OCI-LY1 (cell line): ENCODE data around the gene SLC12A4.

Experiments used
- H2AFZ ChIP-seq: fragments of 200-600 bp; sonication (generic), shearing (Covaris generic); 2 replicates; pipeline ENCODE4 v1.6.0; 2014; ENCODE audit warnings: antibody characterized with exemption, mild to moderate bottlenecking, low read length
- H3F3A ChIP-seq: fragments of 200-600 bp; sonication (generic), shearing (Covaris generic); 2 replicates; pipeline ENCODE4 v1.6.0; 2014; ENCODE audit warnings: mild to moderate bottlenecking, antibody characterized with exemption, low read length, moderate library complexity; ENCODE audit not compliant: insufficient read depth
- H3K27ac ChIP-seq: fragments of 200-600 bp; sonication (generic); 2 replicates; pipeline ENCODE4 v1.5.1; 2014; ENCODE audit warnings: low read length, mixed run types, mild to moderate bottlenecking, low read depth; ENCODE audit not compliant: poor library complexity, severe bottlenecking
- H3K27me3 ChIP-seq: fragments of 200-600 bp; sonication (generic); 2 replicates; pipeline ENCODE4 v1.6.0; 2014; ENCODE audit warnings: antibody characterized with exemption, mild to moderate bottlenecking, low read length, moderate library complexity; ENCODE audit not compliant: insufficient read depth
- H3K36me3 ChIP-seq: fragments of 200-600 bp; sonication (generic); 2 replicates; pipeline ENCODE4 v1.6.1; 2014; ENCODE audit warnings: mild to moderate bottlenecking, antibody characterized with exemption, low read length, moderate library complexity, mixed read lengths; ENCODE audit not compliant: insufficient read depth
- H3K4me1 ChIP-seq: fragments of 200-600 bp; sonication (generic); 2 replicates; pipeline ENCODE4 v1.5.1; 2014; ENCODE audit warnings: mild to moderate bottlenecking, low read length, moderate library complexity; ENCODE audit not compliant: insufficient read depth, severe bottlenecking
- H3K4me2 ChIP-seq: fragments of 200-600 bp; sonication (generic), shearing (Covaris generic); 2 replicates; pipeline ENCODE4 v1.6.1; 2014; ENCODE audit warnings: low read length
- H3K4me3 ChIP-seq: fragments of 200-600 bp; sonication (generic); 2 replicates; pipeline ENCODE4 v1.5.1; 2014; ENCODE audit warnings: low read length, low read depth, mild to moderate bottlenecking, mixed read lengths; ENCODE audit not compliant: poor library complexity, severe bottlenecking
- H3K79me2 ChIP-seq: fragments of 200-600 bp; shearing (Covaris generic); 2 replicates; pipeline ENCODE4 v1.6.1; 2016; ENCODE audit warnings: mixed run types, low read length, mixed read lengths; ENCODE audit not compliant: insufficient read depth
- H3K9ac ChIP-seq: fragments of 200-600 bp; sonication (generic), shearing (Covaris generic); 2 replicates; pipeline ENCODE4 v1.6.1; 2014; ENCODE audit warnings: mild to moderate bottlenecking, low read length, mixed read lengths
- H3K9me2 ChIP-seq: fragments of 200-600 bp; sonication (generic), shearing (Covaris generic); 2 replicates; pipeline ENCODE4 v1.6.1; 2014; ENCODE audit warnings: low read depth, mild to moderate bottlenecking, low read length, mixed read lengths
- H3K9me3 ChIP-seq: fragments of 200-600 bp; shearing (Covaris generic); 2 replicates; pipeline ENCODE4 v1.6.1; 2014; ENCODE audit warnings: low read length, mixed read lengths
- H4K20me1 ChIP-seq: fragments of 200-600 bp; sonication (generic), shearing (Covaris generic); 2 replicates; pipeline ENCODE4 v1.6.0; 2016; ENCODE audit warnings: mild to moderate bottlenecking, low read length; ENCODE audit not compliant: insufficient read depth
- EZH2 ChIP-seq: fragments of 200-600 bp; sonication (generic), shearing (Covaris generic); IDR thresholded peaks from 2 replicates; pipeline ENCODE4 v1.8.0; 2017; ENCODE audit warnings: borderline replicate concordance, mixed run types, mild to moderate bottlenecking, antibody characterized with exemption, low read length, moderate library complexity, mixed read lengths
- TF ChIP-seq, protein P1 (sequence below): fragments of 200-600 bp; sonication (generic), shearing (Covaris generic); IDR thresholded peaks from 2 replicates; pipeline ENCODE4 v1.5.1; 2017; ENCODE audit warnings: mild to moderate bottlenecking, antibody characterized with exemption, low read length, moderate library complexity, mixed read lengths

The SLC12A4 gene

DNA sequence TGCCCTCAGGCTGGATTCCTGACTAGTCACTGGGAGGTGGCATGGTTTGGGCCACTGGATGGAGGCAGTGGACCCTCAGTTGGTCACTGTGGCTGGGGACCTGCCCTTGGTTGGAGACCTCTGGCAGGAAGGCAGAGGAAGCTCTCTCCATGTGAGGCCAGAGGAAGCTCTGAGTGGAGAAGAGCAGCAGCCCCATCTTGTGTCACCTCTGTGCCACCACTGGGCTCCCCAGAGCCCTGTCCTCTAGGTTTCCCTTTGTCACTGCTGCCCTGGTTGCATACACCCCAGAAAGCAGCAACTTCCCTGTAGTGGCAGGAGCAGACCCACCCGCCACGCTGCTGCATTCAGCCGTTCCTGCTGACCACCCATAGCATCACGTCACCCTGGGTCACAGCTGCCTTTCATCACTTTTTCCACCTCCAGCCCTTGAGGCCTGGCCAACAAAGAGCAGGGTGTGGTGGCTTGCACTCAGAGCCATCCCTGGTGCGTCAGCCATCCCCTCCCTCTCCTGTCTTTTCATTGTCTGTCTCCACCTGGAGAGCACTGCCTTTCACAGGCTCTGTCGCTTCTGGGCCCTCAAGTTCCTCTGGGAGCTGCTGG is 48.7 kb downstream of the SLC12A4 start:
- Histone ChIP-seq H3F3A (no peaks in the 10 kb centered on the region), H3K27me3 (no peaks in the 10 kb centered on the region), H3K27ac (no peak overlapping the region), H3K9ac (no peak overlapping the region), H3K4me2 (no peak overlapping the region), H3K36me3 (peaks cover 8% of the 10 kb centered on the region; the same call in 1 of the 2 replicates), H3K9me2 (no peaks in the 10 kb centered on the region), H3K9me3 (no peaks in the 10 kb centered on the region), H2AFZ (no peak overlapping the region), H3K4me1 (no peaks in the 10 kb centered on the region), H4K20me1 (no peaks in the 10 kb centered on the region), H3K79me2 (no peaks in the 10 kb centered on the region), H3K4me3 (no peak overlapping the region)
- TF ChIP-seq, protein P1, sequence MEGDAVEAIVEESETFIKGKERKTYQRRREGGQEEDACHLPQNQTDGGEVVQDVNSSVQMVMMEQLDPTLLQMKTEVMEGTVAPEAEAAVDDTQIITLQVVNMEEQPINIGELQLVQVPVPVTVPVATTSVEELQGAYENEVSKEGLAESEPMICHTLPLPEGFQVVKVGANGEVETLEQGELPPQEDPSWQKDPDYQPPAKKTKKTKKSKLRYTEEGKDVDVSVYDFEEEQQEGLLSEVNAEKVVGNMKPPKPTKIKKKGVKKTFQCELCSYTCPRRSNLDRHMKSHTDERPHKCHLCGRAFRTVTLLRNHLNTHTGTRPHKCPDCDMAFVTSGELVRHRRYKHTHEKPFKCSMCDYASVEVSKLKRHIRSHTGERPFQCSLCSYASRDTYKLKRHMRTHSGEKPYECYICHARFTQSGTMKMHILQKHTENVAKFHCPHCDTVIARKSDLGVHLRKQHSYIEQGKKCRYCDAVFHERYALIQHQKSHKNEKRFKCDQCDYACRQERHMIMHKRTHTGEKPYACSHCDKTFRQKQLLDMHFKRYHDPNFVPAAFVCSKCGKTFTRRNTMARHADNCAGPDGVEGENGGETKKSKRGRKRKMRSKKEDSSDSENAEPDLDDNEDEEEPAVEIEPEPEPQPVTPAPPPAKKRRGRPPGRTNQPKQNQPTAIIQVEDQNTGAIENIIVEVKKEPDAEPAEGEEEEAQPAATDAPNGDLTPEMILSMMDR: no peak; the same call in 1 of the 2 replicates
- TF ChIP-seq EZH2: no peak

DNA sequence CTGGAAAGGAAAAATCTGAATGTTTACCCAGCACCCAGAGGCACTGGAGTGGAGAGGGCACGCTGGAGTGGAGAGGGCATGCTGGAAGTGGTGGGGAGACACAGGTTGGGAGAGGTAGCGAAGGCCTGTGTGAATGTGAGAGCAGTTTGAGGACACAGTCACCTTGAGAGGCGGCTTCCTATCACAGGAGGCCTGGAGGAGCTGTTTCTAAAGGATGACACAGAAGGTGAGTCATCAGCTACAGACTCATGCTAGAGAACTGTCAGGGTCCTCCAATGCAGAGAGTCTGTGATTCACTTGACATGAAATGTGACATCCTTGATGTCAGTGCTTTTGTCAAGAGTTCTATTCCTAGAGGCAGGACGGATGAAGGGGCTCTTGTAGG is 50.6 kb downstream of the SLC12A4 start:
- TF ChIP-seq, protein P1: no peak
- TF ChIP-seq EZH2: no peak
- no peak overlapping the region for H2AFZ ChIP-seq
- no peaks in the 10 kb centered on the region for H4K20me1 ChIP-seq
- H3K27ac ChIP-seq: peak overlapping the region; percentile 6
- no peak overlapping the region for H3K4me2 ChIP-seq
- H3K27me3 ChIP-seq: no peaks in the 10 kb centered on the region
- H3K4me1 ChIP-seq: no peaks in the 10 kb centered on the region
- no peaks in the 10 kb centered on the region for H3F3A ChIP-seq
- H3K36me3 ChIP-seq: peaks cover 8% of the 10 kb centered on the region; the same call in 1 of the 2 replicates
- no peaks in the 10 kb centered on the region for H3K9me3 ChIP-seq
- no peak overlapping the region for H3K4me3 ChIP-seq
- no peaks in the 10 kb centered on the region for H3K79me2 ChIP-seq
- H3K9ac ChIP-seq: no peak overlapping the region
- no peaks in the 10 kb centered on the region for H3K9me2 ChIP-seq

DNA sequence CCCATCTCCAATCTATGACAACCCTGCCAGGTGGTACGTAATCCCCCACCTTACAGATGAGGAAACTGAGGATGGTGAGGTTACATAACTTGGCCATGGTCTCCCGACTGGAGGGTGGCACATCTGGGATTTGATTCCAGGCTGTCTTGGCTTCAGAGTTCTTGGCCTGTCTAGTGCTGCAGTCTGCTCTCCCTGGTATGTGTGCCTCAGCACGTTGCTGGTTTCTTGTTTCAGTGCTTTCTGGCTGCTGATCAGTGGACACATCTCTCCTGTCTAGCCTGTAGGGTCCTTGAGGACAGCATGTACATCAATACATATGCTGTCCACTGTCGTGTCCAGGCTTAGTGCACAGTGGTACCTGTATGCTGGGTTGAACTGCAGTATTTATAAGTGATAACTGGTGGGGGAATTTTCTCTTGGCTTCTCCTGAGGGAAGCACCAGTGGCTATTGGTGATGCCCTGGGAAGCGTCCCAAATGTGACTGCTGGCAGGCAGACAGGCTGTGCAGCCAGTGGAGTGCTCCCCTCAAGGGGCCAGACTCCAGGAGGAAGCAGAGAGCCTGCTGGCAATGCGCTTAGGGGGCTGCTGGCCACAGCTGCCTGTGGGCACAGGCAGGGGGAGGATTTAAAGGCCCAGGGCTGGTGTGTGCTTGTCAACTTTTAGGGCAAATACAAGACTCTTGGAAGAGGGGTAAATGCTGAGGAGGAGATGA is 51.1 kb downstream of the SLC12A4 start:
- no peak overlapping the region for H3K9ac ChIP-seq
- TF ChIP-seq EZH2: no peak
- TF ChIP-seq, protein P1: no peak
- no peak overlapping the region for H2AFZ ChIP-seq
- no peaks in the 10 kb centered on the region for H3F3A ChIP-seq
- H3K4me2 ChIP-seq: no peak overlapping the region
- H3K79me2 ChIP-seq: no peaks in the 10 kb centered on the region
- H3K27ac ChIP-seq: no peak overlapping the region
- H3K27me3 ChIP-seq: no peaks in the 10 kb centered on the region
- no peak overlapping the region for H3K4me3 ChIP-seq
- H3K9me3 ChIP-seq: no peaks in the 10 kb centered on the region
- no peaks in the 10 kb centered on the region for H4K20me1 ChIP-seq
- H3K9me2 ChIP-seq: no peaks in the 10 kb centered on the region
- H3K36me3 ChIP-seq: peaks cover 8% of the 10 kb centered on the region; the same call in 1 of the 2 replicates
- no peaks in the 10 kb centered on the region for H3K4me1 ChIP-seq
